GM15510 (cell line): ENCODE measurements around the gene UPB1.

Experiments
- POLR2A ChIP-seq: IDR thresholded peaks from 3 replicates; pipeline ENCODE4 v1.6.1; 2011; ENCODE audit warnings: borderline replicate concordance; ENCODE audit not compliant: insufficient read length; ENCODE audit errors: extremely low read depth

Gene UPB1

DNA sequence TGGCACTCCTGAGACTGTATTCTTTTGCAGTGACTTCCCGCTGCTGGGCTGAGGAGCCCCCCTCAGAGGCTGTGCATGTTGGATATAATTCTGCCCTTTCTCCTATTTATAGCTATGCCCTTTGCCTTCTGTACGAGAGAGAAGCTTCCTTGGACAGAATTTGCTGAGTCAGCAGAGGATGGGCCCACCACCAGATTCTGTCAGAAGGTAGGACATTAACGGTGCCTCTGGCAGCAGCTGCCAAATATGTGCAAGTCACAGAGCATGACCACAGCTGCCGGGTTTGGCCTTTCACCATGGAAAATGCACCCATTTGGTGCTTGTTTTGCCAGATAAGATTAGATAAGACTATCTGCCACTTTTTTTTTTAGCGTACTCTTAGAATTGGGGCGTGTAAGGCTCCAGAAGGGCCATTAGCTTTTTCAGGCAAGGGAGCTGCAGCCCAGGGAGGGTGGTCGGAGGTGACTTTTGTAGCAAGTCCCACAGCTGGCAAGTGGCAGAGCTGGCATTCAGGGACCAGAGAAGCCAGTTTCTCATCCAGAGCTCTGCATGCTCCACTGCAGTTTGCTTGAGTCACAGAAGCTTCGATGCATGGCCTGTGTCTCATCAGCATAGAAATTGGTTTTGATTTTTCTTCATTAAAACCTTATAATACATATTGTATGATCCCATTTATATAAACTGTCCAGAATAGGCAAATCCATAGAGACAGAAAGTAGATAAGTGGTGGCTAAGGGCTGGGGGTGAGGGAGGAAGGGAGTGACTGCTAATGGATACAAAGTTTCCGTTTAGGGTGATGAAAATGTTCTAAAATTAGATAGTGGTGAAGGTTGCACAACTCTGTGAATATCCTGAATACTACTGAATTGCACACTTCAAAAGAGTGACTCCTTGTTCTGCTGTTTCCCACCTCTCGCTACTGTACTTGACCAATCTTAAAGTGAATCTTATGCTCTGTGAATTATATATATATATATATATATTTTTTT lies 15.8 kb downstream of the UPB1 start:
- no peak for TF ChIP-seq POLR2A

DNA sequence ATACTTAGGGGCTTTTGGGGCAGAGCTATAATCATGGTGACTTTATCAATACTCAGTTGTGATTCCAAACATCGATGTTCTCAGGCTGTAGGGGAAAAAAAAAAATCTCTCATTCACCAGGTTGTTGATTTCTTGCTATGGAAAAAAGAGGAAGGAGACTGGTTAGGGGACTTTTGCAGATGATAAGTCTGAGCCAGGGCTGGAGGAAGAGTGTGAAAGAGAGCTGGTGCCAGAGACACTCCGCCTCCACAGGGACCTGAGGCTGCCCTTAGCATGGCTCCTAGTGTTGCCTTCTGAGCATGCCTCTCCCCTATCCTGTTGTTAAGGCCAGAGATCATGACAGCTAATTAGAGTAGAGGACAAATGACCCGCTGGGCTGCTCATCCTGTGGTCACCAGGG lies 16.9 kb downstream of the UPB1 start:
- no peak for TF ChIP-seq POLR2A

DNA sequence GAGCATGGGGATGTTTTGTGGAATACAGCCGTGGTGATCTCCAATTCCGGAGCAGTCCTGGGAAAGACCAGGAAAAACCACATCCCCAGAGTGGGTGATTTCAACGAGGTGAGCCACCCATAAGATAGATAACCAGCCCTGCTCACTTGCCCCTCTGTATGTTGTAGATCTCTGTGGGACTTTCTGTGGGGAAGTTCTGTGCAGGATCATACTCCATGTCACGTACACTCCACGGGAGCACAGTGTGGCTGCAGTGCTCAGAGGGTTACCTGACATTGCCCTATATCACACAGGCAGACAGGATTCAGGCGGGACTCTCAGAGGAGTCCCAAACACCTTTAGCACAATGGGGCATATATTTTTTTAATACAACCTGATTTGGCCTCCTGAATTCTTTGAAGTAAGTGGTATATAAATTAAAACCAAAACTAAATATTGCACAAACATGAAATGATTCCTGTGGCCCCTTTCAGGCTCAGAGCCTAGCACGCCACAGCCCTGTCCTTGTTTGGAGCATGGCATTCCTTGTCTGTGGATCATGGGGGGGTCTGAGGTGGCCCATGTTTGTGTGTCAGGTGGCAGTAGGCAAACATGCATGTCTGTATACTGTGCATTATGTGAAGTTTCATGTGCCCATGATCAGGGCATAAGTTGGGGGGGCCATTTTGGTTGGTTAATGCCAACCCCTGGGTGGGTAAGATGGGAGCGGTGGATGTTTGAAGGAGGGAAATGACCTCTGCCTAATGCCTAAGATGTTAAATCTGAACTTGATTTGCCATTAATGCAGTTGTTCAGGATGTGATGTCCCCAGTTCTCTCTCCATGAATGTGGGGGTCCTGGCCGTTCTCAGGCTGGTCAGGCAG lies 18.5 kb downstream of the UPB1 start:
- no peak for TF ChIP-seq POLR2A

- no peak for TF ChIP-seq POLR2A
Measured at GRCh38 chr22:24514241-24515026, 19.3 kb downstream of the UPB1 start.

DNA sequence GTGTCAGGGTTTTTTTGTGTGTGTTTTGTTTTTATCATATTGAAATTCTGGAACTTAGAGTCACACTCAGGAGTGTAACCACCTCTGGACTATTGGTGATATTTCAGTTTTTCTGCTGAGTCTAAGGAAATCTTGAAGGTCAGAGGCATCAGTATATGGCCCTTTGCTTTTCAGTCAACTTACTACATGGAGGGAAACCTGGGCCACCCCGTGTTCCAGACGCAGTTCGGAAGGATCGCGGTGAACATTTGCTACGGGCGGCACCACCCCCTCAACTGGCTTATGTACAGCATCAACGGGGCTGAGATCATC lies 19.9 kb downstream of the UPB1 start:
- no peak for TF ChIP-seq POLR2A

- no peak for TF ChIP-seq POLR2A
Measured at GRCh38 chr22:24516301-24516737, 21.2 kb downstream of the UPB1 start.

GRCh38 chr22:24517446-24517845 lies 22.3 kb downstream of the UPB1 start:
- no peak for TF ChIP-seq POLR2A

DNA sequence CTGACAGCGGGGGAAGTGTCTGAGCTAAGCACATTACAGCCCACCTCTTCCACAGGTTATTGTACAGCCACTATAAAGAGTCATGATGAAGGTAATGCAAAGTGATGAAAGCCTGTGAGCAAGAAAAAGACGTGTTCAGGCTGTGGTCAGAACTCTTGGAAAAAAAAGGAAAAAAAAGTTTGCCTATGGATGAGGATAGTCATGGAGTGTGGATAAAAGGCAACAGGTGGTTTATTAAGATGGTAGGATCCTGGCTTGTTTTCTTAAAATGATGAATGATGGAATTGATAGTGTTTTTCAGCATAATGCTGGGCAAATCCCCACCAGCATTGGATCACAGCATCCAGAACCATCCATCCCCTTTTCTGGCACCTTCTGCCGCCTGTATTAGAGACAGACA lies 23.1 kb downstream of the UPB1 start:
- TF ChIP-seq POLR2A: no peak

DNA sequence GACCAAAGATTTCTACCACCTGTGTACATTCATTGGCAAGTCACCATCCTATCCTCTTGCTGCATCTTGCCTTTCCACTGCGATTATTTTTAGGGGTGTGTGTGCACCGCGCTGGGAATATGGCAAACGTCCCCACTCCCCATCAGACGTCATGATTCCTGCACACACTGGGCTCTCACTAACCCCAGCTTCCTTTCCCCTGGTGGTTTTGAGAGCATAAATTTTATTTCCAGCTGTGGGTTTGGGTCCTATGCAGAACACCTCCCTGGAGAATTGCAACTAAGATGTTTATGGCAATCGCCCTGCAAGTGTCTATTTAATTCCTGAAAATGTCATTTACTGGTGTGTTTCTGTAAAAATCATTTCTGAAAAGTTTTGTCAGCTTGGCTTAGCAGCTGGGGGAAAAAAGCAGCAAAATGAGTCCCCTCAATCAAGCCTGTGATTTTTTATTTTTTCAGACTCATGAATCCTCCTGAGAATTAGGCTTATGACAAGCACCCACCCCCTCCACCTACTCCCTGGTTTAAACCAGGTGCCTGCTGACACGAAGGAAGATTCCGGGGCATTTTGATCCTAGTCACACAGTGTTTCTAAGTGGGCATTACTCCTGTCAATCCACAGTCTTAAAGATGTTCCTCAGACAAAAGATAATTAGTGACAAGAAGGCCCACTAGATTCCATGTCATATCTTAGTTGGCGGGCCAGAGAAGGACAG lies 23.8 kb downstream of the UPB1 start:
- no peak for TF ChIP-seq POLR2A

- TF ChIP-seq POLR2A: no peak
Measured at GRCh38 chr22:24519496-24519895, 24.4 kb downstream of the UPB1 start.

GRCh38 chr22:24521791-24522245 lies 26.7 kb downstream of the UPB1 start:
- no peak for TF ChIP-seq POLR2A

DNA sequence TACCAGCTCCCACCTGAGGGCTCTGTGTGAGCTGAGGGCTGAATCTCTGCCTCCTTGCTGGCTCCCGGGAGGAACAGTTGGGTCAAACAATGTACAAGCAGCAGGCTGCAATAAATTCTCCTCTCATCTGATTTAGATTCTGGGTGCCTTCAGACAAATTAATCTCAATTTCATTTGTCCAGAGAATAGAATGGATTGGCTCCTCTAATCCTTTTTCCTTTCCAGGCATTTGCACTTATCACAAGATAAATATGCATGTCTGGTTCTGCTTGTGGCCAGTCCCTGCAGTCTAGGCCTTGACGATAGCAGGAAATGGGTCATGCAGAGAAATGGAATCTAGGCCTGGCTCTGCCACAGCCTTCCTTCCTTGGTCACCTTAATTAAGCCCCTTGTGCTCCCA lies 28.7 kb downstream of the UPB1 start:
- no peak for TF ChIP-seq POLR2A

DNA sequence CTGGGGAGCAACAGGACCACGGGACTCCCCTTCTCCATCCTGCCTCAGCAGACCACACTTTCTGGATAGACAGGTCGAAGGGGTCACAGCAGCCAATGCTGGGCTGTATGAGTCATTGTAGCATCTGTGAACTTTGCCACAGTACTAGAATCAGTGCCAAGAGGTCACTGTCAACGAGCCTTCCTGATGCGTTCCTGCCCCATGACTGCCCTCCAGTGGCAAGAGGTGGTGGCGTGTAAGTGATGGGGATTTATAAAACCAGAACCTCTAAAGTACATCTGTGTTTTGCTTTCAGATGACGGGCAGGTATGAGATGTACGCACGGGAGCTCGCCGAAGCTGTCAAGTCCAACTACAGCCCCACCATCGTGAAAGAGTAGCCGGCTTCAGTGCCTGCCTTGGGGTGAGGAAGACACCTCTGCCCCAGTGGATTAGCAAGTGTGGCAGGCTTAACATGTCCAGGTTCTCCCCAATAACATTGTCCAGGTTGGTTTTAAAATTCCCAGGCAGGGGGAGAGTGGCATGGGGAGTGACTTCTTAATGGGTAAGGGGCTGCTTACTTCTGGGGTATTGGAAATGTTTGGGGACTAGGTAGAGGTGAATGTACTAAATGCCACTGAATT lies 30.4 kb downstream of the UPB1 start:
- TF ChIP-seq POLR2A: no peak

DNA sequence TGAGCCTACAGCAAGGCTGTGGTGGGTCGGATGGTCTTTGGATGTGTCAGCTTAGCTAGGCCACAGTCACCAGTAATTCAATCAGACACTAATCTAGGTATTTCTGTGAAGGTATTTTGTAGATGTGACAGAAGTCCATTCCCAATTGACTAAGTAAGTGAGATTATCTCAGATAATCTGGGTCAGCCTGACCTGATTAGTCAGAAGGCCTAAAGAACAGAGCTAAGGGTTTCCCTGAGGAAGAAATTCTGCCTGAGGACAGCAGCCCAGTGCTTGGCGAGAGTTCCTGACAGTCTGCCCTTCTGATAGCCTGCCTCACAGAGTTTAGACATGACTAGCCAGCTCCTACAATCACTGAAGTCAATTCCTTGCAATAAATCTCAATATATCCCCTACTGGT lies 31.1 kb downstream of the UPB1 start:
- TF ChIP-seq POLR2A: no peak
